Subcutaneous abdominal adipose tissue (tissue), 5 donors: ENCODE data around the gene RLIM.
"Not testable (repeated sequence)": the region's sequence is repeated elsewhere in the genome, so short reads cannot be mapped to it uniquely, and the experiment has no call there.

Experiments used
- H3K27ac ChIP-seq: one replicate; pipeline ENCODE4 v1.7.0; 2013; ENCODE audit warnings: low read depth, mild to moderate bottlenecking, inconsistent platforms, low read length, moderate library complexity
- H3K27me3 ChIP-seq, 5 donors: one replicate each; pipeline ENCODE4 v1.7.0; 2013; ENCODE audit warnings: low read length in 5 of 5, inconsistent platforms in 1 of 5; ENCODE audit not compliant: control insufficient read depth in 5 of 5, insufficient read depth in 4 of 5
- H3K36me3 ChIP-seq, 5 donors: one replicate each; pipeline ENCODE4 v1.7.0; 2013; ENCODE audit warnings: low read length in 5 of 5; ENCODE audit not compliant: control insufficient read depth in 5 of 5, insufficient read depth in 5 of 5
- H3K4me1 ChIP-seq, 5 donors: one replicate each; pipeline ENCODE4 v1.7.0; 2013; ENCODE audit warnings: low read length in 5 of 5, mild to moderate bottlenecking in 3 of 5, moderate library complexity in 1 of 5; ENCODE audit not compliant: control insufficient read depth in 5 of 5, insufficient read depth in 5 of 5
- H3K4me3 ChIP-seq, 5 donors: one replicate each; pipeline ENCODE4 v1.7.0; 2013; ENCODE audit warnings: low read length in 5 of 5, low read depth in 1 of 5
- H3K9ac ChIP-seq, 5 donors: one replicate each; pipeline ENCODE4 v1.7.0; 2013; ENCODE audit warnings: low read length in 5 of 5, mild to moderate bottlenecking in 4 of 5, moderate library complexity in 3 of 5
- H3K9me3 ChIP-seq, 5 donors: one replicate each; pipeline ENCODE4 v1.7.0; 2013; ENCODE audit warnings: low read length in 5 of 5; ENCODE audit not compliant: control insufficient read depth in 5 of 5
- donor health status: healthy.
- donor health status: healthy.
- donor health status: healthy.
- donor health status: healthy.
- donor health status: healthy.

RLIM gene

GRCh38 chrX:74614093-74614909 lies at the start of gene RLIM:
RLIM (minus strand) TSS chrX:74614624; CDS start chrX:74595977, 18,647 bp downstream.
- peak within 1 kb of the TSS; percentile 65 to 88 (median 83) for H3K4me3 ChIP-seq
- peak within 1 kb of the TSS; percentile 38 to 96 (median 91) for H3K9ac ChIP-seq

GRCh38 chrX:74656079-74656745 lies 41.8 kb upstream of the RLIM start:
- Histone ChIP-seq H3K4me3 (no peak overlapping the region), H3K27ac (no peak overlapping the region), H3K36me3 (no peaks in the 10 kb centered on the region), H3K9me3 (peaks cover 0 to 7% (median 6%) of the 10 kb centered on the region in 5 donors), H3K27me3 (peaks cover 8 to 23% (median 18%) of the 10 kb centered on the region in 5 donors), H3K4me1 (no peaks in the 10 kb centered on the region), H3K9ac (no peak overlapping the region)

More at GRCh38 chrX:74614093-74614909, at the start of gene RLIM:
- Histone ChIP-seq H3K27me3 (no peaks in the 10 kb centered on the region), H3K9me3 (no peaks in the 10 kb centered on the region), H3K27ac (peak within 1 kb of the TSS; percentile 92), H3K4me1 (peaks cover 0 to 5% (median 0%) of the 10 kb centered on the region in 5 donors), H3K36me3 (no peaks in the 10 kb centered on the region)

GRCh38 chrX:74654953-74655352 lies 40.5 kb upstream of the RLIM start:
- H3K4me1 ChIP-seq, H3K36me3 ChIP-seq, H3K9ac ChIP-seq, H3K4me3 ChIP-seq, H3K9me3 ChIP-seq, H3K27ac ChIP-seq: not testable (repeated sequence)
- H3K27me3 ChIP-seq = peaks cover 8 to 23% (median 18%) of the 10 kb centered on the region in 5 donors

GRCh38 chrX:74636749-74637314 lies 22.4 kb upstream of the RLIM start:
- no peak overlapping the region for H3K27ac ChIP-seq
- H3K4me3 ChIP-seq = no peak overlapping the region
- H3K36me3 ChIP-seq = no peaks in the 10 kb centered on the region
- no peaks in the 10 kb centered on the region for H3K4me1 ChIP-seq
- peaks cover 0 to 17% (median 9%) of the 10 kb centered on the region in 5 donors for H3K27me3 ChIP-seq
- peaks cover 0 to 7% (median 0%) of the 10 kb centered on the region in 5 donors for H3K9me3 ChIP-seq
- H3K9ac ChIP-seq = no peak overlapping the region

GRCh38 chrX:74613370-74614092 lies 893 bp downstream of the RLIM start:
- Histone ChIP-seq H3K27ac (peak overlapping the region; percentile 92), H3K4me3 (peak overlapping the region; percentile 65 to 88 (median 83)), H3K36me3 (no peaks in the 10 kb centered on the region), H3K27me3 (no peaks in the 10 kb centered on the region), H3K9ac (peak overlapping the region; percentile 42 to 96 (median 91)), H3K4me1 (peaks cover 0 to 5% (median 0%) of the 10 kb centered on the region in 5 donors), H3K9me3 (no peaks in the 10 kb centered on the region)

GRCh38 chrX:74606799-74607198 lies 7.6 kb downstream of the RLIM start:
- no peak overlapping the region for H3K9ac ChIP-seq
- peaks cover 0 to 2% (median 0%) of the 10 kb centered on the region in 5 donors for H3K27me3 ChIP-seq
- H3K9me3 ChIP-seq = no peaks in the 10 kb centered on the region
- H3K36me3 ChIP-seq = peaks cover 0 to 7% (median 4%) of the 10 kb centered on the region in 5 donors
- H3K4me3 ChIP-seq = no peak overlapping the region
- H3K4me1 ChIP-seq = peaks cover 0 to 15% (median 3%) of the 10 kb centered on the region in 5 donors
- no peak overlapping the region for H3K27ac ChIP-seq

GRCh38 chrX:74606342-74606741 lies 8.1 kb downstream of the RLIM start:
- Histone ChIP-seq H3K9ac (no peak overlapping the region), H3K9me3 (no peaks in the 10 kb centered on the region), H3K36me3 (peaks cover 0 to 7% (median 4%) of the 10 kb centered on the region in 5 donors), H3K4me3 (no peak overlapping the region), H3K27ac (no peak overlapping the region), H3K4me1 (peaks cover 0 to 15% (median 3%) of the 10 kb centered on the region in 5 donors), H3K27me3 (peaks cover 0 to 2% (median 0%) of the 10 kb centered on the region in 5 donors)

GRCh38 chrX:74603040-74603439 lies 11.4 kb downstream of the RLIM start:
- peaks cover 0 to 17% (median 8%) of the 10 kb centered on the region in 5 donors for H3K4me1 ChIP-seq
- H3K9me3 ChIP-seq = no peaks in the 10 kb centered on the region
- H3K36me3 ChIP-seq = peaks cover 0 to 5% (median under 1%) of the 10 kb centered on the region in 5 donors
- peaks cover 0 to 4% (median 0%) of the 10 kb centered on the region in 5 donors for H3K27me3 ChIP-seq
- H3K9ac ChIP-seq = no peak overlapping the region
- H3K4me3 ChIP-seq = no peak overlapping the region
- no peak overlapping the region for H3K27ac ChIP-seq

- H3K4me3 ChIP-seq = no peak overlapping the region
- H3K27me3 ChIP-seq = peaks cover 0 to 4% (median 0%) of the 10 kb centered on the region in 5 donors
- no peak overlapping the region for H3K27ac ChIP-seq
Measured at GRCh38 chrX:74602142-74602541, 12.3 kb downstream of the RLIM start.

More at GRCh38 chrX:74602142-74602541, 12.3 kb downstream of the RLIM start:
- Histone ChIP-seq H3K9ac (no peak overlapping the region), H3K9me3 (no peaks in the 10 kb centered on the region), H3K36me3 (peaks cover 0 to 3% (median 0%) of the 10 kb centered on the region in 5 donors), H3K4me1 (peaks cover 0 to 17% (median 8%) of the 10 kb centered on the region in 5 donors)
